OCI-LY1 (cell line): ENCODE measurements around the gene KANK4.

Experiments
- H2AFZ ChIP-seq: fragments of 200-600 bp; sonication (generic), shearing (Covaris generic); 2 replicates; pipeline ENCODE4 v1.6.0; 2014; ENCODE audit warnings: antibody characterized with exemption, mild to moderate bottlenecking, low read length
- H3F3A ChIP-seq: fragments of 200-600 bp; sonication (generic), shearing (Covaris generic); 2 replicates; pipeline ENCODE4 v1.6.0; 2014; ENCODE audit warnings: mild to moderate bottlenecking, antibody characterized with exemption, low read length, moderate library complexity; ENCODE audit not compliant: insufficient read depth
- H3K27ac ChIP-seq: fragments of 200-600 bp; sonication (generic); 2 replicates; pipeline ENCODE4 v1.5.1; 2014; ENCODE audit warnings: low read length, mixed run types, mild to moderate bottlenecking, low read depth; ENCODE audit not compliant: poor library complexity, severe bottlenecking
- H3K27me3 ChIP-seq: fragments of 200-600 bp; sonication (generic); 2 replicates; pipeline ENCODE4 v1.6.0; 2014; ENCODE audit warnings: antibody characterized with exemption, mild to moderate bottlenecking, low read length, moderate library complexity; ENCODE audit not compliant: insufficient read depth
- H3K36me3 ChIP-seq: fragments of 200-600 bp; sonication (generic); 2 replicates; pipeline ENCODE4 v1.6.1; 2014; ENCODE audit warnings: mild to moderate bottlenecking, antibody characterized with exemption, low read length, moderate library complexity, mixed read lengths; ENCODE audit not compliant: insufficient read depth
- H3K4me1 ChIP-seq: fragments of 200-600 bp; sonication (generic); 2 replicates; pipeline ENCODE4 v1.5.1; 2014; ENCODE audit warnings: mild to moderate bottlenecking, low read length, moderate library complexity; ENCODE audit not compliant: insufficient read depth, severe bottlenecking
- H3K4me2 ChIP-seq: fragments of 200-600 bp; sonication (generic), shearing (Covaris generic); 2 replicates; pipeline ENCODE4 v1.6.1; 2014; ENCODE audit warnings: low read length
- H3K4me3 ChIP-seq: fragments of 200-600 bp; sonication (generic); 2 replicates; pipeline ENCODE4 v1.5.1; 2014; ENCODE audit warnings: low read length, low read depth, mild to moderate bottlenecking, mixed read lengths; ENCODE audit not compliant: poor library complexity, severe bottlenecking
- H3K79me2 ChIP-seq: fragments of 200-600 bp; shearing (Covaris generic); 2 replicates; pipeline ENCODE4 v1.6.1; 2016; ENCODE audit warnings: mixed run types, low read length, mixed read lengths; ENCODE audit not compliant: insufficient read depth
- H3K9ac ChIP-seq: fragments of 200-600 bp; sonication (generic), shearing (Covaris generic); 2 replicates; pipeline ENCODE4 v1.6.1; 2014; ENCODE audit warnings: mild to moderate bottlenecking, low read length, mixed read lengths
- H3K9me2 ChIP-seq: fragments of 200-600 bp; sonication (generic), shearing (Covaris generic); 2 replicates; pipeline ENCODE4 v1.6.1; 2014; ENCODE audit warnings: low read depth, mild to moderate bottlenecking, low read length, mixed read lengths
- H3K9me3 ChIP-seq: fragments of 200-600 bp; shearing (Covaris generic); 2 replicates; pipeline ENCODE4 v1.6.1; 2014; ENCODE audit warnings: low read length, mixed read lengths
- H4K20me1 ChIP-seq: fragments of 200-600 bp; sonication (generic), shearing (Covaris generic); 2 replicates; pipeline ENCODE4 v1.6.0; 2016; ENCODE audit warnings: mild to moderate bottlenecking, low read length; ENCODE audit not compliant: insufficient read depth
- CTCF ChIP-seq: fragments of 200-600 bp; sonication (generic), shearing (Covaris generic); IDR thresholded peaks from 2 replicates; pipeline ENCODE4 v1.5.1; 2017; ENCODE audit warnings: mild to moderate bottlenecking, antibody characterized with exemption, low read length, moderate library complexity, mixed read lengths
- EZH2 ChIP-seq: fragments of 200-600 bp; sonication (generic), shearing (Covaris generic); IDR thresholded peaks from 2 replicates; pipeline ENCODE4 v1.8.0; 2017; ENCODE audit warnings: borderline replicate concordance, mixed run types, mild to moderate bottlenecking, antibody characterized with exemption, low read length, moderate library complexity, mixed read lengths

The KANK4 gene

DNA sequence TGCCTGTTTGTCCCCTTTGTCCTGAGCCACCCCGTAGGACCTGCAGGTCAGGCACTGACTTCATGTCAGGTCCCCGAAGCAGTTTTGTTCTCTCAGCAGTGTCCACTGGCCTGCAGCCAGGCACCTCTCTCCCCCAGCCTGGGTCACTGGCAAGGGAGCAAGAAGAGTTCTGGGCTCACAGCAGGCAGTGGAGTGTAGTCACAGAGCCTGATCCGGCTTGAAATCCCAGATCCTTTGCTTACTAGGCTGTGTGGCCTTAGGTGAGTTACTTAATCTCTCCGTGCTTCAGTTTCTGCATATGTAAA is 90.4 kb downstream of the KANK4 start:
- H3K27me3 ChIP-seq: no peaks in the 10 kb centered on the region; the same call in 1 of the 2 replicates
- H4K20me1 ChIP-seq: no peaks in the 10 kb centered on the region
- H3F3A ChIP-seq: no peaks in the 10 kb centered on the region
- H3K4me2 ChIP-seq: no peak overlapping the region
- no peaks in the 10 kb centered on the region for H3K4me1 ChIP-seq
- H3K36me3 ChIP-seq: no peaks in the 10 kb centered on the region
- H3K4me3 ChIP-seq: no peak overlapping the region
- no peaks in the 10 kb centered on the region for H3K79me2 ChIP-seq
- no peaks in the 10 kb centered on the region for H3K9me3 ChIP-seq
- no peak overlapping the region for H3K9ac ChIP-seq
- no peaks in the 10 kb centered on the region for H3K9me2 ChIP-seq
- no peak for TF ChIP-seq CTCF
- TF ChIP-seq EZH2: no peak
- no peak overlapping the region for H3K27ac ChIP-seq
- no peak overlapping the region for H2AFZ ChIP-seq

- Histone ChIP-seq H3K36me3 (no peaks in the 10 kb centered on the region), H3K9ac (no peak overlapping the region), H2AFZ (no peak overlapping the region), H3K9me2 (no peaks in the 10 kb centered on the region), H3K4me2 (no peak overlapping the region), H3K27ac (no peak overlapping the region), H3F3A (no peaks in the 10 kb centered on the region), H3K4me3 (no peak overlapping the region), H4K20me1 (no peaks in the 10 kb centered on the region), H3K27me3 (no peaks in the 10 kb centered on the region; the same call in 1 of the 2 replicates), H3K4me1 (no peaks in the 10 kb centered on the region), H3K9me3 (no peaks in the 10 kb centered on the region), H3K79me2 (no peaks in the 10 kb centered on the region)
- TF ChIP-seq CTCF (no peak), EZH2 (no peak)
Observed at GRCh38 chr1:62228136-62228882, 90.9 kb downstream of the KANK4 start.

- H3K36me3 ChIP-seq: no peaks in the 10 kb centered on the region
- no peaks in the 10 kb centered on the region for H3K9me2 ChIP-seq
- no peaks in the 10 kb centered on the region for H3K4me1 ChIP-seq
- H3K9ac ChIP-seq: no peak overlapping the region
- H3F3A ChIP-seq: no peaks in the 10 kb centered on the region
- H3K27me3 ChIP-seq: no peaks in the 10 kb centered on the region; the same call in 1 of the 2 replicates
- no peaks in the 10 kb centered on the region for H3K79me2 ChIP-seq
- H4K20me1 ChIP-seq: no peaks in the 10 kb centered on the region
- TF ChIP-seq EZH2 (no peak), CTCF (no peak)
- no peak overlapping the region for H3K4me2 ChIP-seq
- no peak overlapping the region for H3K4me3 ChIP-seq
- H3K27ac ChIP-seq: no peak overlapping the region
- H2AFZ ChIP-seq: no peak overlapping the region
- H3K9me3 ChIP-seq: no peaks in the 10 kb centered on the region
Observed at GRCh38 chr1:62227496-62227895, 91.7 kb downstream of the KANK4 start.
